ENCODE data around the gene RAB39B.

Gene RAB39B

DNA sequence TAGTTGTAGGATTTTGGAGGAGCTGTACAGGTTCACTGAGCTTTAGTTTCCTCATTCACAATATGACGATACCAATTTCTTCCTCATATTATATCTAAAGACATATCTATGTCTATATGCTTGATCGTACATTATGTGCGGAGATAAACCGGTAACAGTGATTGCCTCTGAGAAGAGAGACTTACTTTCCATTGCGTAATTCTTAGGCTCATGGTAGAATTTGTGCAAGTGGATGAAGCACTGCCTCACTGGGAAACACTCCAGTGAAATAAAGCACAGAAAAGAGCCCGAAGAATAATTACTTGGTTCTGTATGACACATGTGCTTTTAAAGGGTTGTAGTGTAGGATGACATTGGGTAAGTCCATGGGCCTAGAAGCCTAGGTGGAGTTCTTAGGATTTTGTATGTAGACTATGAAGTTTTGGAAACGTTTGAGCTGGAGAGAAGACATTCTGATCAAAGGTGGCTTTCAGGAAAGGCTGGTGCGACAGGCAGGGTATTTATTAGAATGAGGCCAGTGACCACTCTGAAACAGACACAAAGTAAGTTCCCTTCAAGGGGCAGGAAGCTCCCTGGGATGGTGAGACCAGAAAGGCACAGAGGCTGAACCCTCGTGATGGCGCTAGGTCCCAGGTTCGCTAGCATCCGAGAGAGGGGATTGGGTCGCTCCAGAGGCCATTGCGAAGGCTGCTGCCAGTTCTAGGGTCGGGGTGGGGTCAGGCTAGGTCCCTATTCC is 48.7 kb downstream of the RAB39B start:
- FAIRE-seq: no peak

DNA sequence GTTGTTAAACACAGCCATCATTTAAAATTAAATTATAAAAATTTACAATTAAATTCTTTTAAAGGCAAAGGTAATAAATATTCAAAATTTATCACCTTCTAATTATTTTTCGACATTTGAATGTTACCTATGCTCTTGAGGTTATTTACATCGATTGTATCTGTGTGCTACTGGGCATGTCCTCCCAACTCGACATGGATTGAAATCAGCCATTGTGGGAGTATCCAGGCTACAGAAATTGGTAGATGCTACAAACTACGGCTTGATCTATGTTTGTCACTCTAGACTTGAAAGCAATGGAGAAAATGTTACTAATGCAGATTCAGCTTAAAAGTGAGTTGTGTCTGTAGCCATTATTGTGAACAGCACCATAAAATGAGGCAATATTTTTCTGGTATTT is 50.6 kb downstream of the RAB39B start:
- FAIRE-seq: no peak

DNA sequence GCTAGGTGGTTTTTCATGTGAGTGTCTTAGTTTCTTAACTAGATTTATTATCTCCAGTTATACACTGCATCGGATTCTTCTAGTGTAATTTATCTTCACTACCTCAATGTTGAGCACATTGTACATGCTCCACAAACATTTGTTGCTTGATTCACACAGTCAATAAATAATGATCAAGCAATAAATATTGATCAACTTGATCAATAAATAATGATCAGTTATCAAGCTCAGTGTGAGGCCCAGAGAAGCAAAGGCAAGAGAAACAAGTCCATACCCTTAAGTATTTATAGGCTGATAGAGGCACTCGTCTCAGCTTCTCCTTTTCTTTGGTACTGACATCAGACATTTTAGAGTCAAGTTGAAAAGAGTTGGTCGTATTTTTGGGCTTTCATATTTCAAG is 53.1 kb downstream of the RAB39B start:
- FAIRE-seq: no peak

Data from colon (tissue), 2 donors.